Coronary artery (tissue), 2 donors: ENCODE data around the gene FAM53A.

ENCODE experiments used
- DNase-seq: peaks from one replicate; pipeline ENCODE4 v3.0.0-alpha.2; 2017; ENCODE audit warnings: low spot score
- H3K27ac ChIP-seq, 2 donors: fragments of 200-600 bp; sonication (generic); one replicate each; pipeline ENCODE4 v1.5.1; 2016 to 2019
- H3K4me3 ChIP-seq: fragments of 200-600 bp; sonication (generic); 2 replicates; pipeline ENCODE4 v1.5.1; 2016; ENCODE audit warnings: mild to moderate bottlenecking, moderate library complexity
- TF ChIP-seq, protein P1 (sequence below): fragments of 200-600 bp; sonication (generic); IDR thresholded peaks from one replicate; pipeline ENCODE4 v1.5.1; 2019; ENCODE audit warnings: antibody characterized with exemption

Gene FAM53A

DNA sequence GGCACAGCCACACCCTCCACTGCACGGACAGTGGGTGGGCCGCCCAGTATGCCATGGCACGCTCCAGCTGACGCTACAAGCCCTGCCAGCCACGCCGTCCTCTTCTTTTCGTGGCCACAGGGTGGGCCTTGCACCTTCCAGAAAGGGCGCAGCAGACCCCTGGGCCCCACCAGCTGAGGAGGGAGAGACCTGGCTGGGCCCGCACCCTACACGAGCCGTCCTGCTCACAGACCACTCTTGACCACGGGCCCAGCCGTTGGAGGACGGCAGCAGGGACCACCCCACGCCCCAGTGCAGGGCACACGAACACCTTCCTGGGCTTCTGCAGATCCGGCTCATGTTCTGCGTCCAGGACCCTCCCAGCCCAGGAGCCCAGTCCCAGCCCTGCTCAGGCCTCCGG, 27.1 kb downstream of the FAM53A start:
- TF ChIP-seq, protein P1, sequence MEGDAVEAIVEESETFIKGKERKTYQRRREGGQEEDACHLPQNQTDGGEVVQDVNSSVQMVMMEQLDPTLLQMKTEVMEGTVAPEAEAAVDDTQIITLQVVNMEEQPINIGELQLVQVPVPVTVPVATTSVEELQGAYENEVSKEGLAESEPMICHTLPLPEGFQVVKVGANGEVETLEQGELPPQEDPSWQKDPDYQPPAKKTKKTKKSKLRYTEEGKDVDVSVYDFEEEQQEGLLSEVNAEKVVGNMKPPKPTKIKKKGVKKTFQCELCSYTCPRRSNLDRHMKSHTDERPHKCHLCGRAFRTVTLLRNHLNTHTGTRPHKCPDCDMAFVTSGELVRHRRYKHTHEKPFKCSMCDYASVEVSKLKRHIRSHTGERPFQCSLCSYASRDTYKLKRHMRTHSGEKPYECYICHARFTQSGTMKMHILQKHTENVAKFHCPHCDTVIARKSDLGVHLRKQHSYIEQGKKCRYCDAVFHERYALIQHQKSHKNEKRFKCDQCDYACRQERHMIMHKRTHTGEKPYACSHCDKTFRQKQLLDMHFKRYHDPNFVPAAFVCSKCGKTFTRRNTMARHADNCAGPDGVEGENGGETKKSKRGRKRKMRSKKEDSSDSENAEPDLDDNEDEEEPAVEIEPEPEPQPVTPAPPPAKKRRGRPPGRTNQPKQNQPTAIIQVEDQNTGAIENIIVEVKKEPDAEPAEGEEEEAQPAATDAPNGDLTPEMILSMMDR, result no peak
- H3K27ac ChIP-seq, result no peak overlapping the region
- DNase-seq, result no peak
- no peak overlapping the region for H3K4me3 ChIP-seq

DNA sequence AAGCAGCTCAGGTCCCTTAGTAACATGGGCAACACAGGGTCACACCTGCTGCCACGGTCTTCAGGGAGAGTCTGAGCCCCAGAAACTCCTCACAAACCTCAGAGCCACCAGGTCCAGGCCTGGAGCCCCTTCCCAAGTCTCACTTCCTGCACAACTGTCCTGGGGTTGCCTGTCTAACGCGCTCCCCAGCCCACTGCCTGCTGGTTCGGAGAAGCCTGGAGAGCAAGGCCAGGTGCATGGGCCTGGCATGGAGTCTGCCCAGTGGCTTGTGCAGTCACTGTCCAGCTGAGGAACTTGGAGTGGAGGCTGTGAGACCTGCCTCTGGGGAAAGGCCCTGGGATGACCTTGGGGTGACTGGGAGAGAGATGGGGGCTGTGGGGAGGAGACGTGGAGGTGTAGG, 28.0 kb downstream of the FAM53A start:
- TF ChIP-seq, protein P1, result no peak
- Histone ChIP-seq H3K4me3 (no peak overlapping the region), H3K27ac (no peak overlapping the region)
- DNase-seq, result no peak

DNA sequence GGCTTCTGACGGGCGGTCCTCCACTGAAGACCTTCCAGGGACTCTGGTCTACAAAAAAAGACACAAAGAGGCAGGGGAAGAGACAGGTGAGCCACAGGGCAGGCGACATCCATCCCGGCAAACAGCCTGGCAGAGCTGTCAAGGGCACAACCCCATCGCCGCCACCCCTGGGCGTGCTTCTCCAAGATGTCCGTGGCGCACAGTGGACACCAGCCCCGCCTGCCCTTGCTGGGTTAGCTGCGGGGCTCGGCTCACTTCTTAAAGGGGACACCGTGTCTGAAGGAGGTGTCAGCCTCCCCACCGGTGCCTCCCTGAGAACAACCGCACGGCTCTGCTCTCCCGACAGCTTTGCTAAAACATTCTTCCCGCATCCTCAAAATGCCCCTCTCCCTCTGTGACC, 28.4 kb downstream of the FAM53A start:
- no peak overlapping the region for H3K4me3 ChIP-seq
- TF ChIP-seq, protein P1, result no peak
- DNase-seq, result no peak
- H3K27ac ChIP-seq, result no peak overlapping the region

DNA sequence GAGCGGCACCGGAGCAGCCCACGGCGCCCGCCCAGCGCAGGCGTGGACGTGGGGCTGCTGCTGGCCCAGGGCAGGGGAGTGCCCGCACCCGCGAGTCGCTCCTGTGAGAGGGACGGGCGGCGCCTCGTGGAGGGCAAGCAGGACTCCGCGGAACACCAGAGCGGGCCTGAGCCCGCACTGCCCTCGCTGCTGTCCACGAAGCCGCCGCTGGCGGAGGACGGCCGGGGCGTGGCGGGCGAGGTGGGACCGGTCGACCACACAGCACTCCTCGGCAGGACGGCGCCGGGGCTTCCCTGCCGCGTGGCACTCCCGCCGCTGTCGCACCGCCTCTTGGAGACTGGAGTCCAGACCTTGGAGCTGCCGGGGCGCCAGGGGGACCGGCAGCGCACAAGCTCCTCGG, 29.0 kb downstream of the FAM53A start:
- TF ChIP-seq, protein P1, result no peak
- H3K27ac ChIP-seq, result no peak overlapping the region
- DNase-seq, result no peak

DNA sequence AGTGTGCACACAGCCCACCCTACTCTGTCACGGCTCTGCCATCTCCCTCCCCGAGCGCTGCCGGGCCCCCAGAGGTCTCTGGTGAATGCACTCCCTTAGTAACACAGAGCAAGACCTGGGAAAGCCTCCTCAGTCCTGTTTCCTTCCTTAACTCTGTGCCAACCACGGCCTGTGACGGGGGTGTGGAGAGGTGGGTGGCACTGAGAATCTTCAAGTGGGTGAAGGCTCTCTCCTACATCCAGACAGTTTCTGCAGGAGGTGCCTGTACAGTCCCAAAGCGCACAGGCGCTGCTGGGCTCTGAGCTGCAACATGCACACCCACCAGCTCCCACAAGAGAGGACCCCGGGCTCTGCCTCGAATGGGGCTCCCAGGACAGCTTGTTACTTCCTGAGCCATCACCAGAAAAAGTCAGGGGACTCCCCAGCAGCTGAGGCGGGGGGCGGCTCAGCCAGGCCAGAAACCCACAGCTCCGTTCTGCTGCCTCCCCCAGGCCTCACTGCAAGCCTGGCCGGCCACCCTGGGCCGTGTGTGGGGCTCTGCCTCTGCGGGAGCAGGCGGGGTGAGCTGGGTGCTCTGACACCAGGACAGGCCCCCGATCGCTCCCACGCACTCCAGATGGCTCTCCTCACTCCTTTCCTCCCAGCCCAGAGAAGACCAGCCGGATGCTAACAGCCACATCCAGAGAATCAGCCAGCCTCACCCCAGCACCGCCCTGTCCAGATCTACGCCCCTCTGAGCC, 29.7 kb downstream of the FAM53A start:
- Histone ChIP-seq H3K4me3 (no peak overlapping the region), H3K27ac (no peak overlapping the region)
- no peak for DNase-seq
- TF ChIP-seq, protein P1, result no peak

More for the DNA sequence above, 29.0 kb downstream of the FAM53A start:
- H3K4me3 ChIP-seq, result no peak overlapping the region

DNA sequence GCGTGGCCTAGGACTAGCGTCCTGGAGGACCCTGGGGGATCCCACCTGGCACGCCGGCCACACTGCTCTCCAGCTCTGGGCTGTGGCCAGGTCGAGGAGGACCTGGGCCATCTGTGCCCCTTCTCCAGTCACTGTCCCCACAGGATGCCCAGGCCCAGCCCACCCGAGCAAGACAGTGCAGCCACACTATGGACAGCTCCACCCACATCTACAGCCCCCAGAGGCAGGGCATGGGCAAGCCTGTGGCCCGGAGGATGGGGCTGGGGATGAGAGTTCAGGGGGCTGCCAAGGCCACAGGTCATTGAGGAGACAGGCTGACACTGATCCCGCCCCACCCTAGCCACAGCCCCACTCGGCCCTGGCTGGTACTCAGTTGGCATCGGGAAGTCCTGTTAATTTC, 30.3 kb downstream of the FAM53A start:
- TF ChIP-seq, protein P1, result no peak
- no peak for DNase-seq
- Histone ChIP-seq H3K27ac (no peak overlapping the region), H3K4me3 (no peak overlapping the region)

DNA sequence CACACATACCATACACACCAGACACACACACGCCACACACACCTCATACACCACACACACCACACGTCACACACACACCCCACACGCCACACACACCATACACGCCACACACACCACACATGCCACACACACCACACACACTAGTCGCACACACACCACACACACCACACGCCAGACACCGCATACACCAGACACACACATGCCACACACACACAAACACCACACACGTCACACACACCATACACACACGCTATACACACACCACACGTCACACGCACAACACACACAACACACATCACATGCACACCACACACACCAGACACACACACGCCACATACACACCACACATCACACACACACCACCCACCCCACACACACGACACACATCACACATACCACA, 32.0 kb downstream of the FAM53A start:
- DNase-seq, result no peak
- H3K4me3 ChIP-seq, result no peak overlapping the region
- H3K27ac ChIP-seq, result no peak overlapping the region
- TF ChIP-seq, protein P1, result no peak
